GM06990 (cell line): ENCODE measurements around the gene PTPRM.

Experiments
- DNase-seq: peaks from one replicate; pipeline ENCODE4 v3.0.0-alpha.2; 2011; ENCODE audit not compliant: insufficient read length; ENCODE audit errors: extremely low read depth
- H3K27me3 ChIP-seq: replicated peaks from 2 replicates; pipeline ENCODE4 v1.6.0; 2011; ENCODE audit warnings: low read length; ENCODE audit not compliant: control insufficient read depth, insufficient read depth
- H3K36me3 ChIP-seq: 2 replicates; pipeline ENCODE4 v1.5.1; 2011; ENCODE audit warnings: low read length; ENCODE audit not compliant: control insufficient read depth, insufficient read depth
- H3K4me3 ChIP-seq: replicated peaks from 2 replicates; pipeline ENCODE4 v1.5.1; 2011; ENCODE audit warnings: low read depth, mild to moderate bottlenecking, control low read depth, low read length
- TF ChIP-seq, protein P1 (sequence below): IDR thresholded peaks from 2 replicates; pipeline ENCODE4 v1.5.1; 2011; ENCODE audit warnings: low read length, control low read depth, mild to moderate bottlenecking, inconsistent platforms; ENCODE audit not compliant: insufficient read depth, poor library complexity, severe bottlenecking

The PTPRM gene

DNA sequence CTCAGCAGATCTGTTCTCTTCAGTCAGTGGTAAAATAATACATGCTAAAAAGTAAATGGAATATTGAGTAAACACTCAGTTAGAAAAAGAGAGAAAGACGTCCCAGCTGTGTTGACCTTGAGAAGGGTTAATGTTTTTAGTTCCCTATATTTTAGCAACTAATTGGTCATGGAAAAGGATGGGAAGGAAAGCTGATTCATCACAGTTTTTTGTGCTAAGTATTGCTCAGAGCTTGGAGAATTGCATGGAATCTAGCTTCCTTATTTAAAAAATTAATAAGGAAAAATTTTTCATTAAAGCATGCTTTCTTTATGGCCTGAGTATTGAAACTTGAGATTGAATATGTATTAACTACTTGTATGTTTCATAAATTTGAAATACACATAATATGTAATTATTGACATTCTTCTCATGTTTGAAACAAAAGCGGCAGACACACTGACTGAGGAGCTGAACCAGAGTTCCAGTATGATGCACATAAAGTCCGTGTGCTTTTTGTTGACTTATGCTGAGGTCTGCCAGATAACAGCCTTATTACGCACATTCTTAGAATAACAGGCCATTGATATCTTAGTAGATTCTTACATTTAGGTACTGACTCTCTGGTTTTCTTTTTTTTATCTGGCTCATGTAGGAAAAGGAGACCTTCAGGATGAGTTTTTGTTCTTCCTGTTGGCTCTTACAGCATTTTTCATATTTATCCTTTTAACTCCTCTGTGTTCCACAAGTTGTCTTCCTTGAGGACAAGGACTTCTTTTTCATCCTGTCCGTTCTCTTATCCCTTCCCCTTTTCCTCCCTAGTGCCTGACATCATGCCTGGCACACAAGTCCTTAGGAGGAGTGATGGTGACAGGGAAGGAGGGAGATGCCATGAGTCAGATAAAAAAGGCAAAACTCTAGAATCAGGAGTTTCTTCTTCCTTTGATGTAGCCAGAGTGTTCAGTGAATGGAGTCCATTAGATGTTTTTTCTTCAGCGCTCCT lies 194.1 kb downstream of the PTPRM start:
- Histone ChIP-seq H3K36me3 (no peaks in the 10 kb centered on the region), H3K27me3 (no peaks in the 10 kb centered on the region), H3K4me3 (no peak overlapping the region)
- no peak for DNase-seq
- TF ChIP-seq, protein P1, sequence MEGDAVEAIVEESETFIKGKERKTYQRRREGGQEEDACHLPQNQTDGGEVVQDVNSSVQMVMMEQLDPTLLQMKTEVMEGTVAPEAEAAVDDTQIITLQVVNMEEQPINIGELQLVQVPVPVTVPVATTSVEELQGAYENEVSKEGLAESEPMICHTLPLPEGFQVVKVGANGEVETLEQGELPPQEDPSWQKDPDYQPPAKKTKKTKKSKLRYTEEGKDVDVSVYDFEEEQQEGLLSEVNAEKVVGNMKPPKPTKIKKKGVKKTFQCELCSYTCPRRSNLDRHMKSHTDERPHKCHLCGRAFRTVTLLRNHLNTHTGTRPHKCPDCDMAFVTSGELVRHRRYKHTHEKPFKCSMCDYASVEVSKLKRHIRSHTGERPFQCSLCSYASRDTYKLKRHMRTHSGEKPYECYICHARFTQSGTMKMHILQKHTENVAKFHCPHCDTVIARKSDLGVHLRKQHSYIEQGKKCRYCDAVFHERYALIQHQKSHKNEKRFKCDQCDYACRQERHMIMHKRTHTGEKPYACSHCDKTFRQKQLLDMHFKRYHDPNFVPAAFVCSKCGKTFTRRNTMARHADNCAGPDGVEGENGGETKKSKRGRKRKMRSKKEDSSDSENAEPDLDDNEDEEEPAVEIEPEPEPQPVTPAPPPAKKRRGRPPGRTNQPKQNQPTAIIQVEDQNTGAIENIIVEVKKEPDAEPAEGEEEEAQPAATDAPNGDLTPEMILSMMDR = no peak

DNA sequence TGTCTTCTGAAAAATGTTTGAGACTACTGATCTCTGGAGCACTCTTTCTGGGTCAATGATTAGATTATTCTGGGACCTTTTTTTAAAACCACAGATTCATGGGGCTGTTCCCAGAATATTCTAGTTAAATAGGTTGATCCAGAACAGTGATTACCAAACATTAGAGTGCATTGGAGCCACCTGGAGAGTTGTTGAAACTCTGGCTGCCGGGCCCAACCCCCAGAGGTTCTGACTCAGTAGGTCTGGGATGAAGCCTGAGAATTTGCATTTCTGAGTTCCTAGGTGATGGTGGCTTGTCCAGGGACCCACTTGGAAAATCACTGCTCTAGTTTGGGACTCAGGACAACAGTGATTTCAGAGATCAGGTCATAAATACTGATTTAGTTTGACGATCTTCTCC lies 197.3 kb downstream of the PTPRM start:
- H3K27me3 ChIP-seq = no peaks in the 10 kb centered on the region
- no peaks in the 10 kb centered on the region for H3K36me3 ChIP-seq
- H3K4me3 ChIP-seq = no peak overlapping the region
- TF ChIP-seq, protein P1 = no peak
- no peak for DNase-seq

DNA sequence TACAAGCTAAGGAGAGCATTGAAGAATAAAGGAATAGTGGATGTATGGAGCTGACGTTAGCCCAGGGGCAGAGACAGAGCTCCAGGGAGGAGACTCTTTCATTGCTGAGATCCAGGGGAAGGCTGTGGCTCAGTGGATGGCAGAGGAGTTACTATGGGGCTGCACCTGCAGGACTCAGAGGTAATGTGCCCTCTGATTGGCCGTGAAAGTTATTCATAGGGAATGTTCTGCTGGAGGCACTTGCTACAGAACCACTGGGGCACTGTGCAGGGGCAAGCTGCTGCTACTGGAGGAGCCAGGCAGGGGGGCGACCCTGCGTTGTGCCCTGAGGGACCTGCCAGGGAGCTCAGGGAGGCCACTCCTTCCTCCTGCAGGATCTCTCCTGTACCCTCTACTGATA lies 199.2 kb downstream of the PTPRM start:
- no peaks in the 10 kb centered on the region for H3K36me3 ChIP-seq
- no peak for DNase-seq
- no peaks in the 10 kb centered on the region for H3K27me3 ChIP-seq
- TF ChIP-seq, protein P1 = no peak
- no peak overlapping the region for H3K4me3 ChIP-seq

DNA sequence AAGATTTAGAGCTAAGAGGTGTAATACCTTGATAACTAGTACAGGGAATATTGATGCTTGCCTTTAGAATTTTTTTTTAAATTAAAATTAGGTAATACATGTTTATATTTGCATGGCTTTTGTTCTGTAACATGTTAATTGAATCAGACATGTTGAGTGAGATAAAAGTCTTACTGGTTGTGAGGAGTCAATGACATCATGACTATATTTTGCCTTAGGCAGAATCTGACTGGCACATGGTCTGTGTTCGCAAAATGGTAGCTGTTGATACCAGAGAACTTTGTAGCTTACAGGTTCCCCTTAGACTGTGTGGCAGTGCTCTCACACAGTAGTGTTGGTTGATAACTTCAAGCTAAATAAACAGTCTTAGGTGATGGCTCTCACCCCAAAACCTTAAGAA lies 199.7 kb downstream of the PTPRM start:
- Histone ChIP-seq H3K36me3 (no peaks in the 10 kb centered on the region), H3K4me3 (no peak overlapping the region), H3K27me3 (no peaks in the 10 kb centered on the region)
- TF ChIP-seq, protein P1 = no peak
- DNase-seq = no peak

- DNase-seq = no peak
- TF ChIP-seq, protein P1 = no peak
- Histone ChIP-seq H3K27me3 (no peaks in the 10 kb centered on the region), H3K36me3 (no peaks in the 10 kb centered on the region), H3K4me3 (no peak overlapping the region)
These were observed 203.8 kb downstream of the PTPRM start for GRCh38 chr18:7770908-7771307.
